GM12878 (cell line): Measurements from ENCODE around the gene ZNF775.

ENCODE experiments used
- CHD1 ChIP-seq: IDR thresholded peaks from 2 replicates; pipeline ENCODE4 v1.6.1; 2012; ENCODE audit warnings: low read depth, low read length, improper control_type of control experiment
- CTCF ChIP-seq, 3 experiments: IDR thresholded peaks in 2 of 3; conservative IDR thresholded peaks in 1 of 3; 2 replicates each; pipeline ENCODE4 v1.5.1; 2011; ENCODE audit warnings: low read depth in 3 of 3, low read length in 3 of 3, mild to moderate bottlenecking in 3 of 3, control low read depth in 2 of 3, moderate library complexity in 2 of 3, inconsistent platforms in 1 of 3, mixed read lengths in 1 of 3; ENCODE audit not compliant: control insufficient read depth in 2 of 3, insufficient read depth in 1 of 3; ENCODE audit errors: extremely low read depth in 1 of 3
- NFYA ChIP-seq: IDR thresholded peaks from 2 replicates; pipeline ENCODE4 v1.6.1; 2011; ENCODE audit warnings: low read depth, mild to moderate bottlenecking, low read length, improper control_type of control experiment, borderline replicate concordance
- POLR2AphosphoS2 ChIP-seq: IDR thresholded peaks from 2 replicates; pipeline ENCODE4 v1.6.1; 2011; ENCODE audit warnings: low read depth, mild to moderate bottlenecking, low read length, improper control_type of control experiment, moderate library complexity

GRCh38 chr7:150413640-150414081 is 34.5 kb downstream of the ZNF775 start:
- no peak for TF ChIP-seq POLR2AphosphoS2
- no peak for TF ChIP-seq CHD1
- no peak for TF ChIP-seq NFYA
- no peak for TF ChIP-seq CTCF (IDR thresholded peaks at IDR 0.05 in 2 of 3, conservative IDR thresholded peaks at IDR 0.05 in 1 of 3; ENCODE audit: control insufficient read depth in 2 of 3, extremely low read depth in 1 of 3, insufficient read depth in 1 of 3, low read depth in 3 of 3, low read length in 3 of 3)
